K562 (cell line): ENCODE results near the gene HLA-F. TPM values are rescaled to one million over a fixed set of nuclear protein-coding genes. Genes with fewer than 3 reads are reported as not detected.

Experiments used
- CBFA2T2 ChIP-seq: fragments of 450-650 bp; conservative IDR thresholded peaks from 2 replicates; pipeline ENCODE4 v1.6.1; 2017; ENCODE audit warnings: mild to moderate bottlenecking
- CBX1 ChIP-seq: sonication (generic); IDR thresholded peaks from 2 replicates; pipeline ENCODE4 v1.6.1; 2016; ENCODE audit warnings: antibody characterized with exemption, low read depth, mild to moderate bottlenecking
- KLF16 ChIP-seq: IDR thresholded peaks from 2 replicates; pipeline ENCODE4 v1.6.1; 2016; ENCODE audit warnings: antibody characterized with exemption
- NR2C2 ChIP-seq, 2 experiments: fragments of 200-800 bp in 1 of 2; sonication (Bioruptor generic) in 1 of 2; sonication (generic) in 1 of 2; formaldehyde crosslinking in 1 of 2; IDR thresholded peaks; 2 replicates each; pipeline versions ENCODE4 v1.6.1 to v1.8.0; 2016 to 2022; ENCODE audit warnings: mild to moderate bottlenecking in 1 of 2, missing compliant biosample characterization in 1 of 2, missing genetic modification characterization in 1 of 2, missing genetic modification reagents in 1 of 2
- POLR2H ChIP-seq: IDR thresholded peaks from 2 replicates; pipeline ENCODE4 v1.6.1; 2016; ENCODE audit warnings: missing genetic modification characterization, low read depth, mild to moderate bottlenecking, control low read depth, missing compliant biosample characterization, moderate library complexity
- SMAD1 ChIP-seq: fragments of 150-350 bp; IDR thresholded peaks from 2 replicates; pipeline ENCODE4 v1.6.1; 2014; ENCODE audit warnings: low read length, low read depth; ENCODE audit not compliant: partially characterized antibody
- SMARCE1 ChIP-seq: fragments of 450-650 bp; IDR thresholded peaks from 2 replicates; pipeline ENCODE4 v1.7.1; 2016; ENCODE audit warnings: mild to moderate bottlenecking
- TAF15 ChIP-seq: fragments of 200-400 bp; formaldehyde crosslinking; IDR thresholded peaks from 2 replicates; pipeline ENCODE4 v1.6.1; 2017; ENCODE audit warnings: mild to moderate bottlenecking, low read depth, low read length, moderate library complexity
- ZNF175 ChIP-seq: fragments of 200-800 bp; sonication (Bioruptor generic); IDR thresholded peaks from 2 replicates; pipeline ENCODE4 v1.6.1; 2016; ENCODE audit warnings: low read depth, mild to moderate bottlenecking, missing genetic modification characterization, missing compliant biosample characterization
- polyA plus RNA-seq, 8 experiments: library from polyadenylated mRNA; depleted of rRNA in 4 of 8; stranded (reverse) in 5 of 8; unstranded in 3 of 8; fragments of >200 nt; fragmentation: Nextera tagmentation in 2 of 8; fragmentation: Illumina TruSeq in 1 of 8; extraction: Ambion mirVana in 2 of 8; extraction: Trizol in 1 of 8; gene quantifications; 2 replicates each; pipeline versions ENCODE4 v1.2.1 to v1.2.3, GENCODE V29; 2011 to 2014; ENCODE audit warnings: inconsistent platforms in 1 of 8, missing spikeins in 1 of 8
- total RNA-seq, 7 experiments: library from RNA; depleted of rRNA in 6 of 7; stranded (reverse); fragments of >200 nt in 6 of 7; fragmentation: Illumina TruSeq in 2 of 7; extraction: Trizol in 2 of 7; gene quantifications; 2 replicates each; pipeline versions ENCODE4 v1.2.1 to v1.2.3, GENCODE V29; 2011 to 2021; ENCODE audit warnings: low replicate concordance in 1 of 7
- TF ChIP-seq, protein P1 (sequence below): fragments of 250-450 bp; sonication (Bioruptor Pico); IDR thresholded peaks from 2 replicates; pipeline ENCODE4 v1.5.0; 2022; ENCODE audit warnings: mild to moderate bottlenecking
- TF ChIP-seq, protein P2 (sequence below): sonication (generic); formaldehyde crosslinking; IDR thresholded peaks from 2 replicates; pipeline ENCODE4 v1.8.1; 2023; ENCODE audit warnings: mild to moderate bottlenecking, missing genetic modification reagents
- TF ChIP-seq, protein P3 (sequence below): fragments of 250-450 bp; sonication (Bioruptor Pico); IDR thresholded peaks from 2 replicates; pipeline ENCODE4 v1.4.0; 2020; ENCODE audit warnings: mild to moderate bottlenecking, moderate library complexity
- TF ChIP-seq, protein P4 (sequence below): sonication (generic); formaldehyde crosslinking; IDR thresholded peaks from 2 replicates; pipeline ENCODE4 v1.8.0; 2022; ENCODE audit warnings: mild to moderate bottlenecking, missing genetic modification reagents

The HLA-F gene
- total and polyA plus RNA-seq, 9 of the 15 experiments (the other 6 are each of a cell fraction or from before 2014, with no cell fraction given), result 0.40 to 0.76 (median 0.46) TPM; not detected in 6

DNA sequence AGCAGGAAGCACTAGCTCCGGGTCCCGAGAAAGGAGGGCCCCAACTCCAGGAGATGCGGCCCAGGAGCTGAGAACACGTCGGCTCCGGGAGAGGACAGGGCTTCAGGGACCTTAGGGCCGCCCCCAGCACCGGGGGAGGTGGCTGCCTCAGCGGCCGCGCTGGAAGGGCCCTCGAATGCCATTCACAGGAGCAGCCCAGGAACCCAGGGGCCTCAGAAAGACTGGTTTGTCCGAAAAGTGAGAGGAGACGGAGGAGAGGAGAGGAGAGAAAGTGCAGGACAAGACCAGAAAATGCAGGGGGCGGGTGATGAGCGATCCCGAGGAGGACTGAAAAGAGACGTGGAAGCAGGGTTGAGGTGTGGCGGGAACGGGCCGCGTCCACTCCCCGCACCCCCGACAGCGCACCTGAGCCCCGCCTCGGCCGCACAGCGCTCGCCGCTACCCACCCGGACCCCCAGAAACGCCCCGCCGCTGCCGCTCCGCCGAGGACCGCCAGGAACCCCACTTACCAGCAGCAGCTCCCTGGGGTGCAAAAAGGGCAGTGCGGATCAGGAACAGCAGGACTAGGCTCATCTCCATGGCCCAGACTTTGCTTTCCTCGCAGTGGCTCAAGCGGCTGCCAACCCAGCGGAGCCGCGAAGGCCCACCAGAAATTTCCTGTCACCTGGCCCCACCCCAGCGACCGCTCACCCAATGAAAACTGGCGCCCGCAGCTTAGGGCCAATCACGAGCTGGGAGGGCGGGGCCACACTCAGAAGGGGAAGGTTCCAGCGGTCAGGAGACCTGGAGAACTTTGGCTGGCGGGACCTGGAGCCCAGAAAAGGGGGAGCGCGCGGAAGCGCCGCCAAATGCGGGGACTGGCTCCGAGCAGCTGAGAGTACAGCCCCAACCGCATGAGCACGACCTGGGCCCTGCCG is 25.4 kb downstream of the HLA-F start (continued):
- TF ChIP-seq, protein P1, sequence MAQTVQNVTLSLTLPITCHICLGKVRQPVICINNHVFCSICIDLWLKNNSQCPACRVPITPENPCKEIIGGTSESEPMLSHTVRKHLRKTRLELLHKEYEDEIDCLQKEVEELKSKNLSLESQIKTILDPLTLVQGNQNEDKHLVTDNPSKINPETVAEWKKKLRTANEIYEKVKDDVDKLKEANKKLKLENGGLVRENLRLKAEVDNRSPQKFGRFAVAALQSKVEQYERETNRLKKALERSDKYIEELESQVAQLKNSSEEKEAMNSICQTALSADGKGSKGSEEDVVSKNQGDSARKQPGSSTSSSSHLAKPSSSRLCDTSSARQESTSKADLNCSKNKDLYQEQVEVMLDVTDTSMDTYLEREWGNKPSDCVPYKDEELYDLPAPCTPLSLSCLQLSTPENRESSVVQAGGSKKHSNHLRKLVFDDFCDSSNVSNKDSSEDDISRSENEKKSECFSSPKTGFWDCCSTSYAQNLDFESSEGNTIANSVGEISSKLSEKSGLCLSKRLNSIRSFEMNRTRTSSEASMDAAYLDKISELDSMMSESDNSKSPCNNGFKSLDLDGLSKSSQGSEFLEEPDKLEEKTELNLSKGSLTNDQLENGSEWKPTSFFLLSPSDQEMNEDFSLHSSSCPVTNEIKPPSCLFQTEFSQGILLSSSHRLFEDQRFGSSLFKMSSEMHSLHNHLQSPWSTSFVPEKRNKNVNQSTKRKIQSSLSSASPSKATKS (CRISPR knock-in tag), result no peak
- TF ChIP-seq POLR2H (tag), result no peak
- no peak for TF ChIP-seq CBFA2T2
- TF ChIP-seq SMAD1, result no peak
- no peak for TF ChIP-seq TAF15
- no peak for TF ChIP-seq KLF16
- TF ChIP-seq, protein P2, sequence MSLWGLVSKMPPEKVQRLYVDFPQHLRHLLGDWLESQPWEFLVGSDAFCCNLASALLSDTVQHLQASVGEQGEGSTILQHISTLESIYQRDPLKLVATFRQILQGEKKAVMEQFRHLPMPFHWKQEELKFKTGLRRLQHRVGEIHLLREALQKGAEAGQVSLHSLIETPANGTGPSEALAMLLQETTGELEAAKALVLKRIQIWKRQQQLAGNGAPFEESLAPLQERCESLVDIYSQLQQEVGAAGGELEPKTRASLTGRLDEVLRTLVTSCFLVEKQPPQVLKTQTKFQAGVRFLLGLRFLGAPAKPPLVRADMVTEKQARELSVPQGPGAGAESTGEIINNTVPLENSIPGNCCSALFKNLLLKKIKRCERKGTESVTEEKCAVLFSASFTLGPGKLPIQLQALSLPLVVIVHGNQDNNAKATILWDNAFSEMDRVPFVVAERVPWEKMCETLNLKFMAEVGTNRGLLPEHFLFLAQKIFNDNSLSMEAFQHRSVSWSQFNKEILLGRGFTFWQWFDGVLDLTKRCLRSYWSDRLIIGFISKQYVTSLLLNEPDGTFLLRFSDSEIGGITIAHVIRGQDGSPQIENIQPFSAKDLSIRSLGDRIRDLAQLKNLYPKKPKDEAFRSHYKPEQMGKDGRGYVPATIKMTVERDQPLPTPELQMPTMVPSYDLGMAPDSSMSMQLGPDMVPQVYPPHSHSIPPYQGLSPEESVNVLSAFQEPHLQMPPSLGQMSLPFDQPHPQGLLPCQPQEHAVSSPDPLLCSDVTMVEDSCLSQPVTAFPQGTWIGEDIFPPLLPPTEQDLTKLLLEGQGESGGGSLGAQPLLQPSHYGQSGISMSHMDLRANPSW (CRISPR knock-in tag), result no peak
- TF ChIP-seq, protein P3, sequence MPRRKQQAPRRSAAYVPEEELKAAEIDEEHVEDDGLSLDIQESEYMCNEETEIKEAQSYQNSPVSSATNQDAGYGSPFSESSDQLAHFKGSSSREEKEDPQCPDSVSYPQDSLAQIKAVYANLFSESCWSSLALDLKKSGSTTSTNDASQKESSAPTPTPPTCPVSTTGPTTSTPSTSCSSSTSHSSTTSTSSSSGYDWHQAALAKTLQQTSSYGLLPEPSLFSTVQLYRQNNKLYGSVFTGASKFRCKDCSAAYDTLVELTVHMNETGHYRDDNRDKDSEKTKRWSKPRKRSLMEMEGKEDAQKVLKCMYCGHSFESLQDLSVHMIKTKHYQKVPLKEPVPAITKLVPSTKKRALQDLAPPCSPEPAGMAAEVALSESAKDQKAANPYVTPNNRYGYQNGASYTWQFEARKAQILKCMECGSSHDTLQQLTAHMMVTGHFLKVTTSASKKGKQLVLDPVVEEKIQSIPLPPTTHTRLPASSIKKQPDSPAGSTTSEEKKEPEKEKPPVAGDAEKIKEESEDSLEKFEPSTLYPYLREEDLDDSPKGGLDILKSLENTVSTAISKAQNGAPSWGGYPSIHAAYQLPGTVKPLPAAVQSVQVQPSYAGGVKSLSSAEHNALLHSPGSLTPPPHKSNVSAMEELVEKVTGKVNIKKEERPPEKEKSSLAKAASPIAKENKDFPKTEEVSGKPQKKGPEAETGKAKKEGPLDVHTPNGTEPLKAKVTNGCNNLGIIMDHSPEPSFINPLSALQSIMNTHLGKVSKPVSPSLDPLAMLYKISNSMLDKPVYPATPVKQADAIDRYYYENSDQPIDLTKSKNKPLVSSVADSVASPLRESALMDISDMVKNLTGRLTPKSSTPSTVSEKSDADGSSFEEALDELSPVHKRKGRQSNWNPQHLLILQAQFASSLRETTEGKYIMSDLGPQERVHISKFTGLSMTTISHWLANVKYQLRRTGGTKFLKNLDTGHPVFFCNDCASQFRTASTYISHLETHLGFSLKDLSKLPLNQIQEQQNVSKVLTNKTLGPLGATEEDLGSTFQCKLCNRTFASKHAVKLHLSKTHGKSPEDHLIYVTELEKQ (CRISPR knock-in tag), result no peak
- TF ChIP-seq, protein P4, sequence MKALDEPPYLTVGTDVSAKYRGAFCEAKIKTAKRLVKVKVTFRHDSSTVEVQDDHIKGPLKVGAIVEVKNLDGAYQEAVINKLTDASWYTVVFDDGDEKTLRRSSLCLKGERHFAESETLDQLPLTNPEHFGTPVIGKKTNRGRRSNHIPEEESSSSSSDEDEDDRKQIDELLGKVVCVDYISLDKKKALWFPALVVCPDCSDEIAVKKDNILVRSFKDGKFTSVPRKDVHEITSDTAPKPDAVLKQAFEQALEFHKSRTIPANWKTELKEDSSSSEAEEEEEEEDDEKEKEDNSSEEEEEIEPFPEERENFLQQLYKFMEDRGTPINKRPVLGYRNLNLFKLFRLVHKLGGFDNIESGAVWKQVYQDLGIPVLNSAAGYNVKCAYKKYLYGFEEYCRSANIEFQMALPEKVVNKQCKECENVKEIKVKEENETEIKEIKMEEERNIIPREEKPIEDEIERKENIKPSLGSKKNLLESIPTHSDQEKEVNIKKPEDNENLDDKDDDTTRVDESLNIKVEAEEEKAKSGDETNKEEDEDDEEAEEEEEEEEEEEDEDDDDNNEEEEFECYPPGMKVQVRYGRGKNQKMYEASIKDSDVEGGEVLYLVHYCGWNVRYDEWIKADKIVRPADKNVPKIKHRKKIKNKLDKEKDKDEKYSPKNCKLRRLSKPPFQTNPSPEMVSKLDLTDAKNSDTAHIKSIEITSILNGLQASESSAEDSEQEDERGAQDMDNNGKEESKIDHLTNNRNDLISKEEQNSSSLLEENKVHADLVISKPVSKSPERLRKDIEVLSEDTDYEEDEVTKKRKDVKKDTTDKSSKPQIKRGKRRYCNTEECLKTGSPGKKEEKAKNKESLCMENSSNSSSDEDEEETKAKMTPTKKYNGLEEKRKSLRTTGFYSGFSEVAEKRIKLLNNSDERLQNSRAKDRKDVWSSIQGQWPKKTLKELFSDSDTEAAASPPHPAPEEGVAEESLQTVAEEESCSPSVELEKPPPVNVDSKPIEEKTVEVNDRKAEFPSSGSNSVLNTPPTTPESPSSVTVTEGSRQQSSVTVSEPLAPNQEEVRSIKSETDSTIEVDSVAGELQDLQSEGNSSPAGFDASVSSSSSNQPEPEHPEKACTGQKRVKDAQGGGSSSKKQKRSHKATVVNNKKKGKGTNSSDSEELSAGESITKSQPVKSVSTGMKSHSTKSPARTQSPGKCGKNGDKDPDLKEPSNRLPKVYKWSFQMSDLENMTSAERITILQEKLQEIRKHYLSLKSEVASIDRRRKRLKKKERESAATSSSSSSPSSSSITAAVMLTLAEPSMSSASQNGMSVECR (CRISPR knock-in tag), result no peak
- TF ChIP-seq ZNF175 (CRISPR knock-in tag), result no peak
- TF ChIP-seq CBX1, result no peak
- no peak for TF ChIP-seq SMARCE1
- no peak for TF ChIP-seq NR2C2 (CRISPR knock-in tag; IDR thresholded peaks at IDR 0.05)
- TF ChIP-seq NR2C2 (tag; IDR thresholded peaks at IDR 0.05), result no peak
